Mucosa of descending colon (tissue), 3 donors: ENCODE results near the gene CACNG3. TPM values are rescaled to one million over a fixed set of nuclear protein-coding genes. Genes with fewer than 3 reads are reported as not detected.

ENCODE experiments used
- ATAC-seq: fragments of 200-7000 bp; cut with Tn5 transposase; one replicate; pipeline ENCODE4 v1.9.1; 2020; ENCODE audit warnings: mild to moderate bottlenecking, moderate library complexity
- DNase-seq, 3 donors: peaks; one replicate each; pipeline ENCODE4 v3.0.0-alpha.2; 2020
- H3K36me3 ChIP-seq: fragments of 200-600 bp; one replicate; pipeline ENCODE4 v1.8.0; 2021; ENCODE audit warnings: low read depth, mild to moderate bottlenecking
- H3K4me1 ChIP-seq: fragments of 200-600 bp; one replicate; pipeline ENCODE4 v1.8.0; 2021; ENCODE audit warnings: low read depth, mild to moderate bottlenecking
- H3K4me3 ChIP-seq: fragments of 200-600 bp; one replicate; pipeline ENCODE4 v1.8.0; 2021; ENCODE audit warnings: mild to moderate bottlenecking
- H3K9me3 ChIP-seq: fragments of 200-600 bp; one replicate; pipeline ENCODE4 v1.8.0; 2021; ENCODE audit warnings: mild to moderate bottlenecking
- CTCF ChIP-seq: fragments of 200-600 bp; IDR thresholded peaks from one replicate; pipeline ENCODE4 v1.8.0; 2022; ENCODE audit warnings: antibody characterized with exemption, mild to moderate bottlenecking
- intact Hi-C, 2 donors: fragments of 100-400 bp; cut with DNase I in 1 of 2; cut with micrococcal nuclease in 1 of 2; formaldehyde crosslinking; loops; one replicate each; pipeline versions ENCODE4 v1.11.0 to v1.11.1; 2022; cut with DNase I, micrococcal nuclease
- total RNA-seq, 3 donors: library from RNA; stranded (reverse); fragmentation: NEBNext Ultra II Directional in 2 of 3; extraction: Animal tissue kit (Norgen Biotek cat#: 25700) in 2 of 3; gene quantifications; one replicate each; pipeline versions ENCODE4 v1.2.1 to v1.2.4, GENCODE V29; 2021 to 2023
- donor health status: DM: no; HTN: no; CAD: no; lungs with moderate emphysema.
- donor health status: DM: no; HTN: no; CAD: no.
- donor health status: DM: no; HTN: yes; CAD: no.

CACNG3 gene
- total RNA-seq, 3 donors from 2014 or later: not detected

GRCh38 chr16:24319126-24319814 lies 63.1 kb downstream of the CACNG3 start:
- no peak overlapping the region for H3K4me3 ChIP-seq
- ATAC-seq: no peak
- no peaks in the 10 kb centered on the region for H3K36me3 ChIP-seq
- no peaks in the 10 kb centered on the region for H3K9me3 ChIP-seq
- intact Hi-C loops: no loop called here
- no peak for TF ChIP-seq CTCF
- no peaks in the 10 kb centered on the region for H3K4me1 ChIP-seq
- DNase-seq: no peak

GRCh38 chr16:24322106-24322505 lies 66.0 kb downstream of the CACNG3 start:
- ATAC-seq: no peak
- H3K4me3 ChIP-seq: no peak overlapping the region
- H3K9me3 ChIP-seq: no peaks in the 10 kb centered on the region
- TF ChIP-seq CTCF: no peak
- no peaks in the 10 kb centered on the region for H3K4me1 ChIP-seq
- H3K36me3 ChIP-seq: no peaks in the 10 kb centered on the region
- intact Hi-C loops: no loop called here
- DNase-seq: no peak

- H3K4me3 ChIP-seq: no peak overlapping the region
- no peaks in the 10 kb centered on the region for H3K36me3 ChIP-seq
- no peak for TF ChIP-seq CTCF
- H3K4me1 ChIP-seq: no peaks in the 10 kb centered on the region
- no peak for ATAC-seq
- no peaks in the 10 kb centered on the region for H3K9me3 ChIP-seq
- intact Hi-C loops: no loop called here
- no peak for DNase-seq
Measured at GRCh38 chr16:24324421-24324820, 68.3 kb downstream of the CACNG3 start.

- DNase-seq: no peak
- ATAC-seq: no peak
- Histone ChIP-seq H3K9me3 (no peaks in the 10 kb centered on the region), H3K4me1 (no peaks in the 10 kb centered on the region), H3K4me3 (no peak overlapping the region), H3K36me3 (no peaks in the 10 kb centered on the region)
- TF ChIP-seq CTCF: no peak
- intact Hi-C loops: no loop called here
Measured at GRCh38 chr16:24328835-24329452, 72.8 kb downstream of the CACNG3 start.

- Histone ChIP-seq H3K36me3 (no peaks in the 10 kb centered on the region), H3K4me3 (no peak overlapping the region), H3K9me3 (no peaks in the 10 kb centered on the region), H3K4me1 (no peaks in the 10 kb centered on the region)
- ATAC-seq (no peak), DNase-seq (no peak)
- intact Hi-C loops: no loop called here
- no peak for TF ChIP-seq CTCF
Measured at GRCh38 chr16:24332178-24332577, 76.0 kb downstream of the CACNG3 start.
